T47D (cell line): ENCODE results near the gene POMT1.
"Not testable (repeated sequence)": the region's sequence is repeated elsewhere in the genome, so short reads cannot be mapped to it uniquely, and the experiment has no call there.

Experiments
- DNase-seq, 2 experiments: peaks; one replicate each; pipeline versions ENCODE4 v3.0.0 to v3.0.0-alpha.2; 2011 to 2012; ENCODE audit warnings: low read depth in 1 of 2, low spot score in 1 of 2
- JUND ChIP-seq: IDR thresholded peaks from 2 replicates; pipeline ENCODE4 v1.6.1; 2012; ENCODE audit warnings: low read depth
- in situ Hi-C: cut with HindIII; loops from 2 replicates; pipeline ENCODE4 v1.10.0; 2016; ENCODE audit warnings: low sequenced_read_pairs, low pct_unique_long_range_greater_than_20kb

POMT1 gene

DNA sequence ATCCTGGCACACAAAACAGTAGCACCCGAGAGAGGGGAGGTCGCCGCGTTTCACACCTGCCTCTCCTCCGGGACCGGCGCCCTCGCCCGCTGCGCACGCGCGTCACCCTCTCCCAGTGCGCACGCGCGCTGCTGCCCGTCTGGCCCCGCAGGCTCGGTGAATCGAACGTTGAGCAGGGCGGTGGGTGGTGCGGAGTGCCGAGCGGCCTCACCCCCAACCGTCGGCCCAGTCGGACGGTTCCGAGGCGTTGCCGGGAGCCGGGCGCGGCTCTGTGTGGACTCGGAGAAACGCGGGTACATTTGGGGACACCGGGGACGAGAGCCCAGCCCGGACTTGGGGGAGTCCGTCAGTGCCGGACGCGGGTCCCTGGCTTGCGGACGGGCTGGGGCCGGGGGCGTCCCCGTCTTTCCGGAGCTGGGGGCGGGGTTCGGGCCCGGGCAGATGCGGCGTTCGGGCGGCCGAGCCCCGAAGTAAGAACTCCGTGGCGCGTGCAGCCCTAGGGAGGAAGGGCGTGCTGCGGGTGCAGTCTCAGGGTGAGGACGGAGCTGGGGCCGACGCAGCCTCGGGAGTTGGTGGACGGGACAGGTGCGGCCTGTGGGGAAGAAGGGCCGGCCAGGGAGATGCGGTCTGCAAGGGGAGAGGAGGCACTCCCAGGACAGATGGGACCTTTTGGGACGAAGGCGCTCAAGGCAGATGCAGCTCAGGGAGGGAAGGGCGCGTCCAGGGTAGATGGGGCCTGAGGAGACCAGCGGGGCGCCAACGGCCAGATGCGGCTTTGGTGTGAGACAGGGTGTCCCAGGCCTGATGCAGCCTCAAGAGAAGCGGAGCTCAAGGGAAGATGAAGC lies at the start of gene POMT1:
Gene POMT1 (plus strand): TSS at position 138 of the 845 bp plus-strand sequence. CDS start 1,301 bp downstream, outside the sequence.
- no peak for TF ChIP-seq JUND
- in situ Hi-C loops, result no loop called here
- peak; percentile 93 to 98 for DNase-seq

DNA sequence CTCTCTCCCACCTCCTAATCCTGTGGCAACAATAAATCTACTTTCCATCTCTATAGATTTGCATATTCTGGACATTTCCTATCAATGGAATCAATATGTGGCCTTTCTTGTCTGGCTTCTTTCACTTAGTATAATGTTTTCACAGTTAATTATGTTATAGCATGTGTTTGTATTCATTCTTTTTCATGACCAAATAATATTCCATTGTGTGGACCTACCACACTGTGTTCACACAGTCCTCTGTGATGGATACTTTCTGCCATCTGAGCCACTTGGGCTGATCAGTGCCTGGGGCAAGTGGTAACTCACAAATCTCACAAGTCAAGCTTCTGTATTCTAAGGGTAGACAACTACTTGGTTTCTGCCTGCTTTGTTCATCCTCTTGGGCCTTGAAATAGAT lies 48.7 kb upstream of the POMT1 start:
- TF ChIP-seq JUND, result no peak
- in situ Hi-C loops, result no loop called here
- no peak for DNase-seq

DNA sequence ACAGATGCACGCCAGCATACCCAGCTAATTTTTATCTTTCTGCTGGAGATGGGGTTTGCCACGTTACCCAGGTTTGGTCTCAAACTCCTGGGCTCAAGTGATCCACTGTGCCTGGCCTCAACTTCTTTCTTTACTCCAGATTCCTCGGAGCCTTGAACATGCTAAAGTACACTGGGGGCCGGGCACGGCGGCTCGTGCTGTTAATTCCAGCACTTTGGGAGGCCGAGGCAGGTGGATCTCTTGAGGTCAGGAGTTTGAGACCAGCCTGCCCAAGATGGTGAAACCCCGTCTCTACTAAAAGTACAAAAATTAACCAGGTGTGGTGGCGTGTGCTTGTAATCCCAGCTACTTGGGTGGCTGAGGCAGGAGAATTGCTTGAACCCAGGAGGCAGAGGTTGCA lies 47.1 kb upstream of the POMT1 start:
- DNase-seq, in situ Hi-C loops: not testable (repeated sequence)

- no peak for DNase-seq
- no peak for TF ChIP-seq JUND
- in situ Hi-C loops, result no loop called here
Measured at GRCh38 chr9:131457746-131458145, 45.0 kb upstream of the POMT1 start.

DNA sequence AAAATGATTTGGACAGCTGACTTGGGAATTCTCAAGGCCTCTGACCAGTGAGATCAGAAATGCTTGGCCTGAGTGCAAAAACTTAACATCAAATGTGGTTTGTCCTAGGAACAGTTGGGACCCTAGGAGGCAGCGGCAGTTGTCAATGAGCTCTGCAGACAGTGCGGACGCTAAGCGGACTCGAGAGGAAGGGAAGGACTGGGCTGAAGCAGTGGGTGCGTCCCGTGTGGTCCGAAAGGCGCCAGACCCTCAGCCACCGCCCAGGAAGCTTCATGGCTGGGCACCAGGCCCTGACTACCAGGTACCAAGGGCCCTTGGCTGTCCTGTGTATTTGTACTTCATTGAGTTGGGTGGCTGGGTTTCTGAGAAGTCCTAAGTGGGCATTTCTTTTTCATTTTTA lies 43.7 kb upstream of the POMT1 start:
- DNase-seq, result no peak
- no peak for TF ChIP-seq JUND
- in situ Hi-C loops, result no loop called here

DNA sequence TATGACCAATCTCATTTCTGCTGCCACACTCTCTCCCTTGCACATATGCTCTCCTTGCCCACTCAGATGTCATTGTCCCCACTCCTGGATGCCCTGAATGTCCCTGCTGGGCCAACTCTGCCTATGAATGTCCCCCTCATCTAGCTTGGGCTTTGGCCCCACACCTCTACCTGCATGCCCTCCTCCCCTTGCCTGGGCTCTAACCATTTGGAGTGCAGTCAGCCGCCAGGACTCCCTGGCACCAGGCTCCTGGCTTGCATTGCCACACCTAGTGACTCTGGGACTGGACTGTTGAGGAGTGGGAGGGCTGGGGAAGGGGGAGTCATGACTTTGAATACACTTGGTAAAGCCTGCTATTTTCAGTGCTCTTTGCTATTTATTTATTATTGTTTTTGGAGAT lies 41.6 kb upstream of the POMT1 start:
- no peak for TF ChIP-seq JUND
- DNase-seq, result no peak
- in situ Hi-C loops, result no loop called here

DNA sequence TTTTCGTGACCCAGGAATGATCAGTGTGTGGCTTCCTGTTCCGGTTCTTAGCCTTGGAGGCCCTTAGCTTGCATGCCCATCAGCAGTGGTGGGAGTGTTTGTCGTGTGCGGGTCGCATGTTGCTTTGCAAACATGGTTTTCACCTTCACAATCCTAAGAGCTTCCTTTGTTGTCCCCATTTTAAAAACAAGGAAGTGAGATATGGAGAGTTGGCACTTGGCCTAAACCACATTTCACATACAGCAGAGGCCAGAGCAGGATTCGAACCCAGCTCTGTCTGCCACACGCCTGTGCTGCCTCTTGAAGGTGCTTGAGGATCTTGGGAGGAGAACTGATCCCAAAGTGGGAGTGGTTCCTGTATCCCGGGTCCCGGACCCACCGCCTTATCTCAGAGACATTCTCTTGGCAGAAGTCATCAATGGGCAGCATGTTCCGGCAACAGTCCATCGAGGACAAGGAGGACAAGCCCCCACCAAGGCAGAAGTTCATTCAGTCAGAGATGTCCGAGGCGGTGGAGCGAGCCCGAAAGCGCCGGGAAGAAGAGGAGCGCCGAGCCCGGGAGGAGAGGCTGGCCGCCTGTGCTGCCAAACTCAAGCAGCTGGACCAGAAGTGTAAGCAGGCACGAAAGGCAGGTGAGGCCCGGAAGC lies 38.2 kb upstream of the POMT1 start:
- in situ Hi-C loops, result no loop called here

GRCh38 chr9:131465401-131465800 lies 37.3 kb upstream of the POMT1 start:
- no peak for TF ChIP-seq JUND
- DNase-seq, result no peak
- in situ Hi-C loops, result no loop called here

More for the DNA sequence above, 38.2 kb upstream of the POMT1 start:
- no peak for DNase-seq
- TF ChIP-seq JUND, result no peak

- in situ Hi-C loops, result no loop called here
- no peak for DNase-seq
- no peak for TF ChIP-seq JUND
Measured at GRCh38 chr9:131467214-131467935, 35.3 kb upstream of the POMT1 start.

DNA sequence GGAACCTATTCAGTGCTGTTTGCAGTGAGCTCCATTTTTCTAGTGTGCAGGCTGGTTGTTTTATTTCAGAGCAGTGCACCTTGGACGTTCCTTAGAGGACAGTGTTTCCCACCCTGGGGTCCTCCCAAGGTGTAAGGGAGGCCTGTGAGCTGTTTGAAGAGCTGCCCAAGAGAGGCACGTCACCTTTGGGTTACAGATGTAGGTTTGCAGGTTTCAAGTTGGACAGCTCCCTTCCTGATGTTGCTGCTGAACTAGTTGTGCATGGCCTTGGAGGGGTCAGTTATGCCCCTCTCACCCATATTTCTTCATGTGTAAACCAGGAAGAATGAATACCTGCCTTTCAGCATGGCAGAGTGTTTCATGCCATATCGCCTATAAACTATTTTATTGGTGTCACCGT lies 34.7 kb upstream of the POMT1 start:
- in situ Hi-C loops, result no loop called here
- DNase-seq, result no peak
- no peak for TF ChIP-seq JUND

- in situ Hi-C loops, result no loop called here
- TF ChIP-seq JUND, result no peak
- peak in 1 of 2 experiments; percentile 29 for DNase-seq
Measured at GRCh38 chr9:131469356-131469755, 33.4 kb upstream of the POMT1 start.

GRCh38 chr9:131469951-131470350 lies 32.8 kb upstream of the POMT1 start:
- no peak for DNase-seq
- no peak for TF ChIP-seq JUND
- in situ Hi-C loops, result no loop called here

DNA sequence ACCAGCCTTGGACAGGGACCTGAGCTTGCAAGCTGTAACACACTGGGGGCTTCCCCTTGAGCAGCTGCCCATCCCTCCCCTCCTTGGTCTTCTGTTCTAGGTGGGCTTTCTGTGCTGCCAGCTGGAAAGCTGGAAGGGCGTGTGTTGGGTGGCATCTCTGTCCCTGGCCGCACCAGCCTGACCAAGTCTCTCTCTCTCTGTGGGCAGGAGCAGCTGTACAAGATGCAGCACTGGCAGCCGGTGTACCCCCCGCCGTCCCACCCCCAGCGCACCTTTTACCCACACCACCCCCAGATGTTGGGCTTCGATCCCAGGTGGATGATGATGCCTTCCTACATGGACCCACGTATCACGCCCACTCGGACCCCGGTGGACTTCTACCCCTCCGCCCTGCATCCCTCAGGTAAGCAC lies 32.1 kb upstream of the POMT1 start:
- no peak for TF ChIP-seq JUND
- no peak for DNase-seq
- in situ Hi-C loops, result no loop called here

DNA sequence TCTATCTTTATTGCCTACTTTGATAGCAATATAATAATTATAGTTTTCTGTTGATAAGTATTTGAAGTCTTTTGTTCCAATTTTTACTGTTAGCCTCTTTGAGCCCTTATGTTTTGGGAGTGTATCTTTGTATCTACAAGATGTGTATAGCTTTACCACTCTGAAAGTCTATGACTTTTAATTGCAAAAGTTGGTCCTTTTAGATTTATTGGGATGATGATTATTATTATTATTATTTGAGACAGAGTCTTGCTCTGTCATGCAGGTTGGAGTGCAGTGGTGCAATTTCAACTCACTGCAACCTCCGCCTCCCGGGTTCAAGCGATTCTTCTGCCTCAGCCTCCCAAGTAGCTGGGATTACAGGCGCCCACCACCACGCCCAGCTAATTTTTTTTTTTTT lies 30.6 kb upstream of the POMT1 start:
- DNase-seq, in situ Hi-C loops: not testable (repeated sequence)
